Neutrophil (primary cell): ENCODE results near the gene MPC1.

Source experiments
- H3K27ac ChIP-seq: fragments of 200-600 bp; sonication (generic); 2 replicates; pipeline ENCODE4 v1.5.1; 2016; ENCODE audit warnings: mild to moderate bottlenecking, moderate library complexity
- H3K27me3 ChIP-seq: fragments of 200-600 bp; sonication (generic); 2 replicates; pipeline ENCODE4 v1.6.0; 2016; ENCODE audit warnings: mild to moderate bottlenecking
- H3K36me3 ChIP-seq: fragments of 200-600 bp; sonication (generic); 2 replicates; pipeline ENCODE4 v1.5.1; 2017
- H3K4me1 ChIP-seq, 2 experiments: fragments of 200-600 bp in 1 of 2; sonication (generic) in 1 of 2; 1 replicate in 1 of 2; 2 replicates in 1 of 2; pipeline versions ENCODE4 v1.5.1 to v1.6.1; 2013 to 2016; ENCODE audit warnings: low read depth in 1 of 2, low read length in 1 of 2, mild to moderate bottlenecking in 1 of 2, moderate library complexity in 1 of 2; ENCODE audit not compliant: control insufficient read depth in 1 of 2, insufficient read depth in 1 of 2
- H3K4me3 ChIP-seq, 2 experiments: fragments of 200-600 bp in 1 of 2; sonication (generic) in 1 of 2; 1 replicate in 1 of 2; 2 replicates in 1 of 2; pipeline ENCODE4 v1.5.1; 2013 to 2016; ENCODE audit warnings: low read depth in 1 of 2, low read length in 1 of 2, mild to moderate bottlenecking in 1 of 2, moderate library complexity in 1 of 2
- H3K9me3 ChIP-seq: fragments of 200-600 bp; sonication (generic); 2 replicates; pipeline ENCODE4 v1.5.1; 2016
- TF ChIP-seq, protein P1 (sequence below): fragments of 200-600 bp; sonication (generic); IDR thresholded peaks from 2 replicates; pipeline ENCODE4 v1.5.1; 2016; ENCODE audit warnings: antibody characterized with exemption

The MPC1 gene

DNA sequence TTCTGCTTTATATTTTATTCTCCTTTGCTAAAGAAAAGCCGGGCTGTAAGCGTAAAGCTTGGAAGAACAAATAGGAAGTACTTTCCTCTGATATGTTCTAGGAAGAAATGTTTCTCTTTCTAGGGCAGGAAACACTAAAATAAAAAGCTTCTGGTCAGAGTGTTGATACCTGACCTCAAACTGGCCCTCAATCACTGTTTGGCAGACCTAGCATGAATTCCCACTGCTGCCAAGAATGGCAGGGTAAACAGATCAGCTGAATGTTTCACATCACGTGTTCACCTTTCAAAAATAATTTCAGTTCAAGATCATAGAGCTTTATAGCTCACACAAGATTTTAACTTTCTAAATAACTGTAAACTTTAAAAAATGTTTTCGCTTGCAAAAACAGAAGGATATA is 2.9 kb downstream of the MPC1 start:
- no peaks in the 10 kb centered on the region for H3K36me3 ChIP-seq
- H3K4me3 ChIP-seq = no peak overlapping the region
- no peak overlapping the region for H3K27ac ChIP-seq
- H3K27me3 ChIP-seq = no peaks in the 10 kb centered on the region
- no peaks in the 10 kb centered on the region for H3K9me3 ChIP-seq
- TF ChIP-seq, protein P1, sequence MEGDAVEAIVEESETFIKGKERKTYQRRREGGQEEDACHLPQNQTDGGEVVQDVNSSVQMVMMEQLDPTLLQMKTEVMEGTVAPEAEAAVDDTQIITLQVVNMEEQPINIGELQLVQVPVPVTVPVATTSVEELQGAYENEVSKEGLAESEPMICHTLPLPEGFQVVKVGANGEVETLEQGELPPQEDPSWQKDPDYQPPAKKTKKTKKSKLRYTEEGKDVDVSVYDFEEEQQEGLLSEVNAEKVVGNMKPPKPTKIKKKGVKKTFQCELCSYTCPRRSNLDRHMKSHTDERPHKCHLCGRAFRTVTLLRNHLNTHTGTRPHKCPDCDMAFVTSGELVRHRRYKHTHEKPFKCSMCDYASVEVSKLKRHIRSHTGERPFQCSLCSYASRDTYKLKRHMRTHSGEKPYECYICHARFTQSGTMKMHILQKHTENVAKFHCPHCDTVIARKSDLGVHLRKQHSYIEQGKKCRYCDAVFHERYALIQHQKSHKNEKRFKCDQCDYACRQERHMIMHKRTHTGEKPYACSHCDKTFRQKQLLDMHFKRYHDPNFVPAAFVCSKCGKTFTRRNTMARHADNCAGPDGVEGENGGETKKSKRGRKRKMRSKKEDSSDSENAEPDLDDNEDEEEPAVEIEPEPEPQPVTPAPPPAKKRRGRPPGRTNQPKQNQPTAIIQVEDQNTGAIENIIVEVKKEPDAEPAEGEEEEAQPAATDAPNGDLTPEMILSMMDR = no peak
- peaks cover 19 to 25% of the 10 kb centered on the region in 2 experiments for H3K4me1 ChIP-seq

DNA sequence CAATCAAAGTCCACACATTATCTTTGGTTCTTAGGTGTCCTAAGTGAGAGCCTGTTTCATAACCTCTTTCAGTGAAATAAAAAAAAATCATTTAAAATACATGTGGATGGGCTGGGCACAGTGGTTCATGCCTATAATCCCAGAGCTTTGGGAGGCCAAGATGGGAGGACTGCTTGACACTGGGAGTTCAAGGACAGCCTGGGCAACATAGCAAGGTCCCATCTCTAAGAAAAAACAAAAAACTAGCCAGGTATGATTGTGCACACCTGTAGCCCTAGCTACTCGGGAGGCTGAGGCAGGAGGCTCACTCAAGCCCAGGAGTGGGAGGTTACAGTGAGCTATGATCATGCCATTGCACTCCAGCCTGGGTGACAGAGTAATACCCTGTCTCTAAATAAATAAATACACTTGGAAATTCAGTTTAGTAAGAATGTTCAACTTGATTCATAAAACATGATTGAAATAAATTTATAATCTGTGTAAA is 3.6 kb downstream of the MPC1 start:
- Histone ChIP-seq H3K27ac (no peak overlapping the region), H3K27me3 (no peaks in the 10 kb centered on the region)

DNA sequence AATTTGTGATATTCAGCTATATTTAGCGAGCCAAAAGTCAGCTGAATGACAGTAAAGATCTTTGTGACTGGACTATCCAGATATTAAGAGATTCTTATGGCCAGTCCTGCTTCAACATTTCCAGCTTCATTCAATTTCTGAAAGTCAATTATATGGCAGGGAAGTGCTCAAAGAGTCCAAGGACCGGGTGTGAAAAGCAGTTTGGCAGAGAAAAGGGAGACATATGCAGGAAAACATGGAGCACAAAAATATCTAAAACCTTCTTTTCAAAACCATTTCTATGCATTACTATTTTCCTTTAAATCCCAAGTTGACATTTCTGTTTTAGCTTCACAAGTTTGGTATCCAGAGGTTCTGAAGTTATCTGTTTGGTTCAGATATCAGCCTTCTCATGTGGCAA is 5.0 kb downstream of the MPC1 start:
- Histone ChIP-seq H3K4me3 (no peak overlapping the region), H3K4me1 (peaks cover 8 to 15% of the 10 kb centered on the region in 2 experiments), H3K9me3 (no peaks in the 10 kb centered on the region), H3K36me3 (no peaks in the 10 kb centered on the region), H3K27me3 (no peaks in the 10 kb centered on the region), H3K27ac (no peak overlapping the region)
- TF ChIP-seq, protein P1 = no peak

More for the DNA sequence above, 3.6 kb downstream of the MPC1 start:
- no peak overlapping the region for H3K4me3 ChIP-seq
- no peaks in the 10 kb centered on the region for H3K36me3 ChIP-seq
- no peaks in the 10 kb centered on the region for H3K9me3 ChIP-seq
- TF ChIP-seq, protein P1 = no peak
- H3K4me1 ChIP-seq = peaks cover 16 to 24% of the 10 kb centered on the region in 2 experiments

DNA sequence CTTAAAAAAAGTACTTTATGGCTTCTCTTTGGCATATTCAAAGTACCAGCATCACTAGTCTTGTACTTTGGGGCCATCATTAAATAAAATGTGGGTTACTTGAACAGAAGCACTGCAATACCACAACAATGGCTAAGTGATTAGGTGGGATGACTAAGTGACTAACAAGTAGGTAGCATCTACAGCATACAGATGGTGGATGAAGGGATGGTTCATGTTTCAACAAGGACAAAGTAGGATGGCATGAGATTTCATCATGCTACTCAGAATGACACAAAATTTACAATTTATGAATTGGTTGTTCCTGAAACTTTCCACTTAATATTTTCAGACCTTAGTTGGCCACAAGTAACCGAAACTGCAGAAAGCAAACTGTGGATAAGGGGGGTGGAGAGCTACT is 7.7 kb downstream of the MPC1 start:
- H3K9me3 ChIP-seq = no peaks in the 10 kb centered on the region
- no peak overlapping the region for H3K27ac ChIP-seq
- H3K4me1 ChIP-seq = no peaks in the 10 kb centered on the region
- H3K4me3 ChIP-seq = no peak overlapping the region
- TF ChIP-seq, protein P1 = no peak
- no peaks in the 10 kb centered on the region for H3K36me3 ChIP-seq
- no peaks in the 10 kb centered on the region for H3K27me3 ChIP-seq

DNA sequence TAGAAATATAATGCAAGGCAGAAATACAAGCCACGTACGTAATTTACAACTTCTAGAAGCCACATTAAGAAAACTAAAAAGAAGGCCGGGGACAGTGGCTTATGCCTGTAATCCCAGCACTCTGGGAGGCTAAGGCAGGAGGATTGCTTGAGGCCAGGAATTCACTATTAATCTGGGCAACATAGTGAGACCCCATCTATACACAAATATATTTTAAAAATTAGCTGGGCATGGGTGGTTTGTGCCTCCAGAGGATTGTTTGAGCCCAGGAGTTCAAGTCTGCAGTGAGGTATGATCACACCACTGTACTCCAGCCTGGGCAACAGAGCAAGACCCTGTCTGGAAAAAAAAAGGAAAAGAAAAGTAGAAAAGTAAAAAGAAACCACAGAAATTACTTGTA is 12.3 kb downstream of the MPC1 start:
- Histone ChIP-seq H3K27me3 (no peaks in the 10 kb centered on the region), H3K4me1 (no peaks in the 10 kb centered on the region), H3K27ac (no peak overlapping the region), H3K4me3 (no peak overlapping the region), H3K9me3 (no peaks in the 10 kb centered on the region), H3K36me3 (peaks cover 10% of the 10 kb centered on the region)
- TF ChIP-seq, protein P1 = no peak

DNA sequence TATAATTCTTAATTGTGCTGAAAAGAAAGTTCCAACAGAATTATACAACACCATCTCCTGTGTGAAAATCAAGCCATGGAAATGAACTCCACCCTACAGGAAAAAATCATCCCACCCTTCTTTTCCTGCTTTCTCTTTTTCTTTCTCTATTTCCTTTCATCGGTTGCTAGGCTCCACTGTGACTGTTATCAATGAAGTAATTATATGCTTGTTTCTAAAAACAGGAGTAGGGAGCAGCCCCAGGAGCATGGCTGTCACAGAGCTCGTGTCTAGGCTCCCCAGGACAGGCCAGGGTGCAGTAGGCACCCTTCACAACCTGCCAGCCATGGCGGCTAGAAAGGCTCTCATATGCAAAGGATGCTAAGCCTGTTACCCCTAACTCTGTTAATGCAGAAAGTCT is 13.0 kb downstream of the MPC1 start:
- Histone ChIP-seq H3K36me3 (peaks cover 17% of the 10 kb centered on the region), H3K27ac (no peak overlapping the region), H3K4me1 (no peaks in the 10 kb centered on the region), H3K4me3 (no peak overlapping the region), H3K9me3 (no peaks in the 10 kb centered on the region), H3K27me3 (no peaks in the 10 kb centered on the region)
- TF ChIP-seq, protein P1 = no peak
